ENCODE results near the gene NADK2. TPM values are rescaled to one million over a fixed set of nuclear protein-coding genes. Genes with fewer than 3 reads are reported as not detected.

The NADK2 gene
- total and polyA plus RNA-seq, 2 donors (not counting 3 experiments of a cell fraction or from before 2014, with no cell fraction given), result 4.0 to 20.3 TPM

DNA sequence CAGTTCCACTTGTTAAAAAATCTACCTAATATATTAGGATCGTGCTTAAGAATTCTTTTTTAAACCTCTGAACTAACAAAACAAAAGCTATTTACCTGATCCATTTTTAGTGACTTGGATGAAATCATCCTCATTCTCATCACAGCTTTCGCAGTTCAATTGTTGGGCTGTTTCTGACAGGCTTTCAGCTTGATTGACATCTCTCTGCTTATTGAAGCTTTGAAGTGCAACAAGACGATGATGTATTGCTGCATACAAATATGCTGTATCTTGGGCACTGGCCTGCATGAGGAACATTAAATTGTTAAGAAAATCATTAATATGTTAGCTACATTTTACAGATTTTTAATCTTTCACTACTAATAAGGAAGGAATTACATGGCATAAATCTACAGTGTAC lies 9.5 kb upstream of the NADK2 start:
- Histone ChIP-seq H3K27ac (ENCODE audit: insufficient read depth, low read depth, low read length) (no peak overlapping the region), H3K79me2 (ENCODE audit: control insufficient read depth, insufficient read depth, low read length) (no peaks in the 10 kb centered on the region), H3K27me3 (ENCODE audit: control insufficient read depth in 2 of 2, insufficient read depth in 2 of 2, low read length in 2 of 2) (no peaks in the 10 kb centered on the region), H3K36me3 (ENCODE audit: control insufficient read depth in 2 of 2, extremely low read depth in 1 of 2, insufficient read depth in 2 of 2, low read length in 2 of 2) (no peaks in the 10 kb centered on the region), H3K9me3 (replicated peaks; ENCODE audit: control insufficient read depth, insufficient read depth, low read length) (no peaks in the 10 kb centered on the region), H3K4me3 (replicated peaks in 1 of 3; ENCODE audit: insufficient read depth in 1 of 3, low read depth in 1 of 3, low read length in 3 of 3) (no peak overlapping the region), H3K9ac (replicated peaks; ENCODE audit: extremely low read depth, insufficient read depth, low read length) (no peak overlapping the region), H3K9me1 (replicated peaks; ENCODE audit: control insufficient read depth, extremely low read depth, insufficient read depth, low read length) (no peaks in the 10 kb centered on the region), H4K20me1 (replicated peaks; ENCODE audit: control insufficient read depth, extremely low read depth, insufficient read depth, low read length) (no peaks in the 10 kb centered on the region), H2AFZ (ENCODE audit: low read depth, low read length) (no peak overlapping the region), H3K4me2 (ENCODE audit: insufficient read depth, low read length) (no peak overlapping the region), H3K4me1 (ENCODE audit: control insufficient read depth, extremely low read depth, insufficient read depth, low read length) (no peaks in the 10 kb centered on the region)
- intact Hi-C loops (cut with micrococcal nuclease), result no loop called here
- CTCF ChIA-PET, result interaction anchor here (1.0 to 2.7 kb wide), 7 partner anchors 9 to 73 kb away, joined by 3 to 9 read pairs (median 5); partner anchors contain the start of genes NADK2 and RANBP3L
- DNase-seq (ENCODE audit: low read depth, low spot score) (no peak), FAIRE-seq (no peak)
- no peak for TF ChIP-seq MYC (IDR thresholded peaks at IDR 0.05; ENCODE audit: low read depth, low read length)
- no peak for TF ChIP-seq POLR2AphosphoS5 (IDR thresholded peaks at IDR 0.05; ENCODE audit: insufficient read depth, low read depth, low read length)
- TF ChIP-seq CTCF (IDR thresholded peaks at IDR 0.05; ENCODE audit: extremely low read depth in 1 of 2, insufficient read depth in 1 of 2, low read depth in 1 of 2, low read length in 2 of 2), result no peak
- POLR2A ChIA-PET, result no interaction called here
- no TSS peak for BruUV-seq (replicated peaks)
- dilution Hi-C loops (cut with MboI; ENCODE audit: extremely low pct_ligation_motif_present, low sequenced_read_pairs), result no loop called here

DNA sequence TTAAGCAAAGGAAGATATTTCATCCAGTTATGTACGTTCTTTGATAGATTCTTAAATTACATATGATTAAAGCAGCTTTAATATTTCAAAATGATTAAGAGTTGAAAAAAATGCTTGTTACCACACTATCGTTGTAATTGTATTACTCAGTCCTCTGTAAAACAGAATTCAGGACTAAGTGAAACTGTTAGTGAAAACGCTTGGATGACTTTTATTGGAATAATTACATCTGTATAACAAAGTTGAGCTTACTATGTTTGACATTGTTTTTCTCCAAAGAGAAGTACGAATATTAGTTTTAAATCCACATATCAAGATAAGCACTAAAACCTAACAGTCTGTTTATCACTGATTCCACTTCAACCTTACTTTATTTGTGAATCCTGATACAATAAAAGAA lies 8.7 kb upstream of the NADK2 start:
- no TSS peak for BruUV-seq (replicated peaks)

More for the DNA sequence above, 8.7 kb upstream of the NADK2 start:
- no peaks in the 10 kb centered on the region for H3K9me3 ChIP-seq (replicated peaks; ENCODE audit: control insufficient read depth, insufficient read depth, low read length)
- DNase-seq (ENCODE audit: low read depth, low spot score), result no peak
- ChIA-PET CTCF (interaction anchor here (0.7 to 2.1 kb wide), 7 partner anchors 9 to 72 kb away, joined by 3 to 7 read pairs (median 3); partner anchors contain the start of gene NADK2), POLR2A (no interaction called here)
- no peaks in the 10 kb centered on the region for H3K9me1 ChIP-seq (replicated peaks; ENCODE audit: control insufficient read depth, extremely low read depth, insufficient read depth, low read length)
- no peaks in the 10 kb centered on the region for H3K27me3 ChIP-seq (ENCODE audit: control insufficient read depth in 2 of 2, insufficient read depth in 2 of 2, low read length in 2 of 2)
- TF ChIP-seq JUN (IDR thresholded peaks at IDR 0.05; ENCODE audit: borderline replicate concordance, insufficient read depth, insufficient read length, low read depth), result no peak
- no peak for TF ChIP-seq GATA2 (IDR thresholded peaks at IDR 0.05; ENCODE audit: insufficient read depth, insufficient read length, low read depth, low read length)
- TF ChIP-seq MAX (IDR thresholded peaks at IDR 0.05; ENCODE audit: insufficient read depth, insufficient read length), result no peak
- no peak for TF ChIP-seq EZH2 (IDR thresholded peaks at IDR 0.05; ENCODE audit: borderline replicate concordance, low read depth, low read length, severe bottlenecking)
- TF ChIP-seq MYC (IDR thresholded peaks at IDR 0.05; ENCODE audit: low read depth, low read length), result no peak
- no peak for TF ChIP-seq POLR2AphosphoS5 (IDR thresholded peaks at IDR 0.05; ENCODE audit: insufficient read depth, low read depth, low read length)
- TF ChIP-seq CTCF (IDR thresholded peaks at IDR 0.05; ENCODE audit: extremely low read depth in 1 of 2, insufficient read depth in 1 of 2, low read depth in 1 of 2, low read length in 2 of 2), result no peak
- no peak overlapping the region for H3K4me3 ChIP-seq (replicated peaks in 1 of 3; ENCODE audit: insufficient read depth in 1 of 3, low read depth in 1 of 3, low read length in 3 of 3)
- dilution Hi-C loops (cut with MboI; ENCODE audit: extremely low pct_ligation_motif_present, low sequenced_read_pairs), result no loop called here
- no peaks in the 10 kb centered on the region for H3K4me1 ChIP-seq (ENCODE audit: control insufficient read depth, extremely low read depth, insufficient read depth, low read length)
- intact Hi-C loops (cut with micrococcal nuclease), result no loop called here
- no peaks in the 10 kb centered on the region for H4K20me1 ChIP-seq (replicated peaks; ENCODE audit: control insufficient read depth, extremely low read depth, insufficient read depth, low read length)
- H3K36me3 ChIP-seq (ENCODE audit: control insufficient read depth in 2 of 2, extremely low read depth in 1 of 2, insufficient read depth in 2 of 2, low read length in 2 of 2), result no peaks in the 10 kb centered on the region
- H3K79me2 ChIP-seq (ENCODE audit: control insufficient read depth, insufficient read depth, low read length), result no peaks in the 10 kb centered on the region
- H3K4me2 ChIP-seq (ENCODE audit: insufficient read depth, low read length), result no peak overlapping the region
- no peak overlapping the region for H2AFZ ChIP-seq (ENCODE audit: low read depth, low read length)
- H3K27ac ChIP-seq (ENCODE audit: insufficient read depth, low read depth, low read length), result no peak overlapping the region
- no peak overlapping the region for H3K9ac ChIP-seq (replicated peaks; ENCODE audit: extremely low read depth, insufficient read depth, low read length)
- no peak for FAIRE-seq

Data from endothelial cell of umbilical vein (primary cell).